Loucy (cell line): ENCODE results near the gene BPI.

Experiments used
- H2AFZ ChIP-seq: fragments of 200-600 bp; sonication (generic); 2 replicates; pipeline ENCODE4 v1.6.0; 2016; ENCODE audit warnings: antibody characterized with exemption, mild to moderate bottlenecking, low read length, moderate library complexity
- H3F3A ChIP-seq: fragments of 200-600 bp; 2 replicates; pipeline ENCODE4 v1.6.0; 2016; ENCODE audit warnings: antibody characterized with exemption, low read depth, mild to moderate bottlenecking
- H3K27me3 ChIP-seq: fragments of 200-600 bp; sonication (generic); 2 replicates; pipeline ENCODE4 v1.6.1; 2014; ENCODE audit warnings: low read length, mild to moderate bottlenecking; ENCODE audit not compliant: insufficient read depth, poor library complexity, severe bottlenecking
- H3K36me3 ChIP-seq: fragments of 200-600 bp; sonication (generic); 2 replicates; pipeline ENCODE4 v1.6.1; 2016; ENCODE audit warnings: low read length; ENCODE audit not compliant: insufficient read depth
- H3K4me1 ChIP-seq: fragments of 200-600 bp; sonication (generic); 2 replicates; pipeline ENCODE4 v1.5.1; 2014; ENCODE audit warnings: low read length, mild to moderate bottlenecking; ENCODE audit not compliant: insufficient read depth, poor library complexity, severe bottlenecking
- H3K4me2 ChIP-seq: fragments of 200-600 bp; sonication (generic); 2 replicates; pipeline ENCODE4 v1.6.0; 2014; ENCODE audit warnings: antibody characterized with exemption, low read length, low read depth, mild to moderate bottlenecking; ENCODE audit not compliant: poor library complexity, severe bottlenecking
- H3K4me3 ChIP-seq: fragments of 200-600 bp; sonication (generic); 2 replicates; pipeline ENCODE4 v1.5.1; 2014; ENCODE audit warnings: low read length, mild to moderate bottlenecking, mixed read lengths; ENCODE audit not compliant: poor library complexity, severe bottlenecking
- H3K79me2 ChIP-seq: fragments of 200-600 bp; sonication (generic); 2 replicates; pipeline ENCODE4 v1.6.1; 2014; ENCODE audit warnings: low read length; ENCODE audit not compliant: insufficient read depth
- H3K9ac ChIP-seq: fragments of 200-600 bp; sonication (generic); 2 replicates; pipeline ENCODE4 v1.6.0; 2014; ENCODE audit warnings: mild to moderate bottlenecking, low read depth, low read length, moderate library complexity; ENCODE audit not compliant: poor library complexity, severe bottlenecking
- H3K9me2 ChIP-seq: fragments of 200-600 bp; sonication (generic); replicated peaks from 2 replicates; pipeline ENCODE4 v1.6.1; 2016; ENCODE audit warnings: low read depth, low read length, mixed read lengths
- H3K9me3 ChIP-seq: fragments of 200-600 bp; sonication (generic); 2 replicates; pipeline ENCODE4 v1.6.1; 2014; ENCODE audit warnings: mild to moderate bottlenecking, antibody characterized with exemption, low read length, low read depth; ENCODE audit not compliant: insufficient read depth
- H4K20me1 ChIP-seq: fragments of 200-600 bp; sonication (generic); 2 replicates; pipeline ENCODE4 v1.6.0; 2014; ENCODE audit warnings: antibody characterized with exemption, low read length, mild to moderate bottlenecking; ENCODE audit not compliant: insufficient read depth, poor library complexity, severe bottlenecking
- EZH2phosphoT487 ChIP-seq: fragments of 200-600 bp; IDR thresholded peaks from 2 replicates; pipeline ENCODE4 v1.6.1; 2018; ENCODE audit warnings: antibody characterized with exemption, mild to moderate bottlenecking, moderate library complexity, borderline replicate concordance
- TF ChIP-seq, protein P1 (sequence below): fragments of 200-600 bp; sonication (generic); conservative IDR thresholded peaks from 2 replicates; pipeline ENCODE4 v1.5.1; 2014; ENCODE audit warnings: mild to moderate bottlenecking, antibody characterized with exemption, low read length

BPI gene

GRCh38 chr20:38350879-38351775, 47.2 kb downstream of the BPI start:
- Histone ChIP-seq H3K9me3 (no peaks in the 10 kb centered on the region), H3K36me3 (no peaks in the 10 kb centered on the region), H3K9me2 (no peaks in the 10 kb centered on the region), H3K4me1 (no peaks in the 10 kb centered on the region), H3K9ac (no peak overlapping the region), H3F3A (no peaks in the 10 kb centered on the region), H3K79me2 (no peaks in the 10 kb centered on the region), H3K27me3 (no peaks in the 10 kb centered on the region), H3K4me3 (no peak overlapping the region), H2AFZ (no peak overlapping the region), H3K4me2 (no peak overlapping the region), H4K20me1 (no peaks in the 10 kb centered on the region)
- TF ChIP-seq, protein P1, sequence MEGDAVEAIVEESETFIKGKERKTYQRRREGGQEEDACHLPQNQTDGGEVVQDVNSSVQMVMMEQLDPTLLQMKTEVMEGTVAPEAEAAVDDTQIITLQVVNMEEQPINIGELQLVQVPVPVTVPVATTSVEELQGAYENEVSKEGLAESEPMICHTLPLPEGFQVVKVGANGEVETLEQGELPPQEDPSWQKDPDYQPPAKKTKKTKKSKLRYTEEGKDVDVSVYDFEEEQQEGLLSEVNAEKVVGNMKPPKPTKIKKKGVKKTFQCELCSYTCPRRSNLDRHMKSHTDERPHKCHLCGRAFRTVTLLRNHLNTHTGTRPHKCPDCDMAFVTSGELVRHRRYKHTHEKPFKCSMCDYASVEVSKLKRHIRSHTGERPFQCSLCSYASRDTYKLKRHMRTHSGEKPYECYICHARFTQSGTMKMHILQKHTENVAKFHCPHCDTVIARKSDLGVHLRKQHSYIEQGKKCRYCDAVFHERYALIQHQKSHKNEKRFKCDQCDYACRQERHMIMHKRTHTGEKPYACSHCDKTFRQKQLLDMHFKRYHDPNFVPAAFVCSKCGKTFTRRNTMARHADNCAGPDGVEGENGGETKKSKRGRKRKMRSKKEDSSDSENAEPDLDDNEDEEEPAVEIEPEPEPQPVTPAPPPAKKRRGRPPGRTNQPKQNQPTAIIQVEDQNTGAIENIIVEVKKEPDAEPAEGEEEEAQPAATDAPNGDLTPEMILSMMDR = no peak
- TF ChIP-seq EZH2phosphoT487 = no peak

- TF ChIP-seq, protein P1 = no peak
- TF ChIP-seq EZH2phosphoT487 = no peak
- no peaks in the 10 kb centered on the region for H3K4me1 ChIP-seq
- no peak overlapping the region for H3K4me2 ChIP-seq
- H3F3A ChIP-seq = no peaks in the 10 kb centered on the region
- no peaks in the 10 kb centered on the region for H3K9me3 ChIP-seq
- H4K20me1 ChIP-seq = no peaks in the 10 kb centered on the region
- no peaks in the 10 kb centered on the region for H3K79me2 ChIP-seq
- H3K9me2 ChIP-seq = no peaks in the 10 kb centered on the region
- H3K27me3 ChIP-seq = no peaks in the 10 kb centered on the region
- no peak overlapping the region for H2AFZ ChIP-seq
- no peak overlapping the region for H3K4me3 ChIP-seq
- no peaks in the 10 kb centered on the region for H3K36me3 ChIP-seq
- H3K9ac ChIP-seq = no peak overlapping the region
Observed at GRCh38 chr20:38353316-38353715, 49.4 kb downstream of the BPI start.

- Histone ChIP-seq H3K9me3 (no peaks in the 10 kb centered on the region), H3K9me2 (no peaks in the 10 kb centered on the region), H3K4me2 (no peak overlapping the region), H3F3A (no peaks in the 10 kb centered on the region), H2AFZ (no peak overlapping the region), H3K27me3 (no peaks in the 10 kb centered on the region), H3K9ac (no peak overlapping the region), H4K20me1 (no peaks in the 10 kb centered on the region), H3K36me3 (no peaks in the 10 kb centered on the region), H3K4me1 (no peaks in the 10 kb centered on the region), H3K79me2 (no peaks in the 10 kb centered on the region), H3K4me3 (no peak overlapping the region)
- no peak for TF ChIP-seq EZH2phosphoT487
- TF ChIP-seq, protein P1 = no peak
Observed at GRCh38 chr20:38354227-38354626, 50.3 kb downstream of the BPI start.
